ENCODE data around the gene OLFM3. TPM values are rescaled to one million over a fixed set of nuclear protein-coding genes. Genes with fewer than 3 reads are reported as not detected.

Gene OLFM3
- polyA plus RNA-seq (ENCODE audit: insufficient read length in 3 of 3) = 10 to 100 TPM; 28.6 to 32.3 (median 30.3) TPM

DNA sequence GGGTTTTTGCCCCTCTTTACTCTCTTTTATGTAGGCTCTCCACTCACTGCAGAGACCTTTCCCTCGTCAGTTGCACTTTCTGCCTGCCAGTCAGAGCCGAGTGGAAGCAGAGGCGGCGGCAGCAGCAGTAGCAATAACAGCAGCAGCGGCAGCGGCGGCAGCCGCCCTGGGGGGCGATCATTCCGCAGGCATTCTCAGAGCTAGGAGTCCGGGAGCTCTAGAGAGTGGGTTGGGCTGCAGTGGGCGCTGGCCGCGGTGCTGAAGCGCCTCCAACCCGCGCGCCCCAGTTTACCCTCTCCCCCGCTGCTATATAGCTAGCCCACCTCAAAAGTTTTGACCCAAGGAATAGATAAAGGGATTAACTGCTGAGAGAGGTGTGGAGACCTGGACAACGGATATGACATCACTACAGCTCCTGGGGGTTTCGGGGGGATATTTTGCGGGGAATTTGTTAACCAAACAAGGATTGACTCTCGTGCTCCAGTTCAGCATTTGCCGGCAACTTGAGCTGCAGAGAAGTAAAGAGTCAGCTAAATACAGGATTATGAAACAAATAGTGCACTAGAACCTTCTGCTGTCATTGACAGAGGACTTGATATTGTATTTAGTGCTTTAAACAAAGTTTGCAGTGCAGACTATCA, at the start of gene OLFM3:
TSS of gene OLFM3 (minus strand) at position 102 of the 641 bp plus-strand sequence.
- DNase-seq (ENCODE audit: low read depth in 3 of 3, low spot score in 2 of 3) = peak; percentile 53 to 58 (median 54)

DNA sequence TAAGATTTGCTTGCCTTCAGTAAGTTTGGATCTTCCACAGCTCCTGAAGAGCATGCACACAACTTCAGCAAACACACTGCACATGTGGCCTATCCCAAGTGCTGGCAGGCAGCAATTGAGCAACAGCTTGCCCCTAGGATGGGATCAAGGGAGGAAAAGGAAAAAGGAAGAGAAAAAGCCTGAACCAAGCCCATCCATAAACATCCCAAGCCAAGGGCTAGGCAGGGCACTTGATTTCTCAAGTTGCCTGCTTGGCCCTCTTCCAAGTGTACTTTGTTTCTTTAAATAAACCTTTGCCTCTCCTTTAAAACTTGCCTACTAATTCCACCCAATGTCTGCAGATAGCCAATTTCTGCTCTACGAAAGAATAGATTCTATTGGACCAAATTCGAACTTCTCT, 49.0 kb upstream of the OLFM3 start:
- no peak for DNase-seq (ENCODE audit: low read depth in 3 of 3, low spot score in 2 of 3)

DNA sequence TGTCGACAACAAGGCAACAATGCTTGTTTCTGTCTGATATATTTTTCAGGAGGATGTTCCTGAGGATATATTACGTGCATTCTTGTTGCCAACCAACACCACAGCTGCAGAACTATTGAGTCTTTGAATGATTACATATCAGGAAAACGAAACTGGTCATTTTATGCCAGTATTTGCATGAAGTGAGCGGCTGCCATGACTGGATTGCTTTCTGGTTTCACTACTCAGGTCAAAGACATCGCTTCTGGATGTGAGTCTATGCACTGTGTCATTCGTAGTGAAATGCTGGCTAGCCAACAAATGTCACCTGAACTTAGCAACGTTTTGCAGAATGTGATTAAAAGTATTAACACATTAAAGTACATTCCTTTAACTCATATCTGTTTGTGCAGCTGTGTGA, 35.8 kb upstream of the OLFM3 start:
- no peak for DNase-seq (ENCODE audit: low read depth in 3 of 3, low spot score in 2 of 3)

DNA sequence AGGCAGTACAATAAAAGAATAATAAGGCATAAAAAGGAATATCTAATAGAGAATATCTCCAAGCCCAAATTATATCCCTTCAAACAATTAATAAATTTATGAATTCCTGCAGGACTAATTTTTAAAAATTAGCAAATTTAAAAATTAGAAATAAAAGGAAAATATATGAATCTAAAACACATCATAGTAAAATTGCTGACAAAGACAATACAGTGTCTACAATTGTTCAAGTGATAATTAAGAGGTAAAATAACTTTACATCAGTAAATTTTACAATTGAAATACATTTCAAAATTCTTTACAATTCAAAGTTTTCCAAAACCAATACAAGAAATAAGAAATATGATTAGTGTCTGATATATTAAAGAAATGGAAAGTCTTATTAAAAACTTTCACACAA, 22.8 kb upstream of the OLFM3 start:
- DNase-seq (ENCODE audit: low read depth in 3 of 3, low spot score in 2 of 3) = no peak

DNA sequence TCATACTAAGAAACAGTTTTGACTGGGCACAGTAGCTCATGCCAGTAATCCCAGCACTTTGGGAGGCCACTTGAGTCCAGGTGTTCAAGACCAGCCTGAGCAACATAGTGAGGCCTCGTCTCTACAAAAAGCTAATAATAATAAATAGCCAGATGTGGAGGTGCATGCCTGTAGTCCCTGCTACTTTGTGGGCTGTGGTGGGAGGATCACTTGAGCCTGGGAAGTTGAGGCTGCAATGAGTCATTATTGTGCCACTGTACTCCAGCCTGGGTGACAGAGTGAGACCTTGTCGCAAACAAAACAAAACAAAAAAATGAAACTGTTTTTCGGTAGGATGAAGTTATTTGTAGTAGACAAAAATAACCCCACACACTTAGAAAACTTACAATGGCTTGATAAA, 19.0 kb upstream of the OLFM3 start:
- no peak for DNase-seq (ENCODE audit: low read depth in 3 of 3, low spot score in 2 of 3)

DNA sequence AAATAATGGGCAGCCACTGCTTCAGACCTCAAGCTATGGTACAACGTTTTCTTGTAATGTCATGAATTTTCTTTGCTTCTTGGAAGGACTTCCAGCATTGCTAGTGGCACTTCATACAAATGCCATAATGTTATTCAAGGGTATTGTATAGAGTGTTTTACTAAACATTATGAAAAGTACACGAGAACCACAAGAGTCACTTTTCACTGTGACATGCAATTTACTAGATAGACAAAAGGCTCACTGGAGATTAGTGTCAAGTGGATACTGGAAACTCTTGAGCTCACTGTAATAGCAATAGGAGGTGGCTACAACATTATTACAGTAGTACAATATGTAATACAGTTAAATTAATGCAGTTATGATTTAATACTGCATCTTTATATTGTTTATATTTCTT, 5.3 kb upstream of the OLFM3 start:
- DNase-seq (ENCODE audit: low read depth in 3 of 3, low spot score in 2 of 3) = no peak

DNA sequence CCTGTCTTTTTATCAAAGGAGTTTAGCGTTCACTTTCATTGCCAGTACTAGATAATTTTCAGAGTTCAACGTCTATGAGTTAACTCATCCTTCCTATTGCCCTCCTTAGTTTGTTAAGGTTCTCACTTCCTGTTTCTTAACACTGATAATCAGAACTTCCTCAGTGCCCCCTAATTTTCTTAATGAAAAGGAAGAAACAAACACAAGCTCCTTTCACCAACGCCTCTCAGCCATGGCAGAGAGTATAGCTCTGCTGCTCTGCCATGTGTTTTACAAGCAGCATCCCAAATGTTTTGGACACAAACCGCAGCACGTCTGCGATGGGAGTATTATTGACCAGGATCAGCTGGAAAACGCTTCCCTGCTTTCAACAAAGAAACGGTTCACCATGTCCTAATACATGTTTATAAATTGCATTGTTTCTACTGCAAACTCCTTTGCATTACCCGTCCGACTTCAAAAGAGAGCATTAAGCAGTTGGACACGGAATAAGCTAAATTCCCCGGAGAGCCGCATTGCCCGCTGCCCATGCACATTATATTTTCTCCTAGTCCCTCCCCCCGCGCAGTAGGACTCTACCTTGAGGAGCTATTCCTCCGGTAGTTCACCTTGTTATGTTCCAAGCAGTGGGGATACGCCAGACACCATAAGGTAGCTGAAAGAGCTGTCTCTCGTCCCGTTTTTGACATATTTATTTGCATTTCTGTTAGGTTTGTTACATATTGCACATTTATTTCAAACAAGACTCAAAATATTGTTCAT, 561 bp downstream of the OLFM3 start:
- no peak for DNase-seq (ENCODE audit: low read depth in 3 of 3, low spot score in 2 of 3)

DNA sequence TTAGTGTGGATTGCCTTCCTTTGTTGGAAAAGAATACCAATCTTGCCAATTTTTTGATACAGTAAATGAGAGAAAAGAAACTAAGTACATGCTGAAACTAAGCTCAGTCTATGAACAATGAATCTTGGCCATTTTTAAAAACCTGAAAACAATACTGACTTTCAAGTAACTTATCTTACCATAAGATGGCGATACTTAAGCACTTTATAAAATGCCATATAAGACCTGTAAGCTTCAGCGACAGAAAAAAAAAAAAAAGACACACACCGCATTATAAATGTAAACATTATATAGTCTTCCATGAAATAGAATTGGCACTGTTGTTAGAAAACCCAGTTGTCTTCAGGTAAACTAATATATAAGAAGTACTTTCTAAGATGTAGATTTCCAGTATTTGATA, 3.0 kb downstream of the OLFM3 start:
- DNase-seq (ENCODE audit: low read depth in 3 of 3, low spot score in 2 of 3) = no peak

DNA sequence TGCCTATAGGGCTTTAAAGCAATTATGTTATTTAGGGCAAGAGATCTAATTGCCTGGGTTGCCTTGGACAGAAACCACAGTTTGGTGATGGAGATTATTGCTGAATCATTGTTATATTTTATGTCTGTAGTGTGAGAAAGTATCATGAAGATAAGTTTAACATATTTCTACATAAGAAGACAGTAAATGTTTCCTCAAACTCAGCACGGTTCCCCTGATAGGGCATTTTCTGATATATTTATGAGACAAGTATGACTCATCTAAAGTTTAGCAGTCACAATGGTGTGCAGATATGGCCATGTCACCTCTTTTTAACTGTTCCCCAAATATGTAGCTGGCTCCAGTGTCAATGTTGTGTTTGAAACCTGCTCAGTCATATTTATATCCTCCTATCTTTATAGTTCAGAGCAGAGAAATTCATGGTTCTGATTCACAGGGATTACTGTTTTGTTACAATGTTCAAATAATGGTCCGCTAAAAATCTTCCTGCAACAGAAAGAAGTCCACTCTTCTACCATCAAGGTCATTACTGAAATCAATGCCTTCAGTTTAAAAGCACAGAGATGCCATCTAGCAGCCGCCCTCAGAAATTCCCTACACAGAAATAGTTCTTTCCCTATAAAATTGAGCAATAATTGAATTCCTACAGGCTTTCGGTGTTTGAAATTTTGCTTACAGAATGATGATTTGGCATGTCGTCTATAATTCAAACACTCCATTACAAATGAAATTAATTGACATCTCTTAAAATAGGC, 3.7 kb downstream of the OLFM3 start:
- no peak for DNase-seq (ENCODE audit: low read depth in 3 of 3, low spot score in 2 of 3)

DNA sequence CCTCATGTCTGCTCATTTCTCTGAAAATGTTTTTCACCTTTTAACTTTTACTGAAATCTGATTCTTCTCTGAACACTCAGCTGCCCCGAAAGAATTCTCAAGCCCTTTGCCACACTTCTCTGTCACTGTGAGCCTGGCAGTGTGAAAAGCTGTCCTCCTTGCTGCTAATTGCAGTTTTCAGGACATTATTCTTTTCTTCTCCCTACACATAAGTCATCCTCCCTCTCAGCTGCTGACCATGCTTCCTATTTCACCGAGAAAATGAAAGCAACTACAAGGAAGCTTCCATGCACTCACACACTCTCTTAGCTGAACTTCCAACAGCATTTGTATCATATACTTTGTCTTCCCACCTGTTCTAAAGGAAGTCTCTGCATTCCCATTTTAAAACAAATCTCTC, 15.8 kb downstream of the OLFM3 start:
- DNase-seq (ENCODE audit: low read depth in 3 of 3, low spot score in 2 of 3) = peak in 1 of 3 donors; percentile 44

DNA sequence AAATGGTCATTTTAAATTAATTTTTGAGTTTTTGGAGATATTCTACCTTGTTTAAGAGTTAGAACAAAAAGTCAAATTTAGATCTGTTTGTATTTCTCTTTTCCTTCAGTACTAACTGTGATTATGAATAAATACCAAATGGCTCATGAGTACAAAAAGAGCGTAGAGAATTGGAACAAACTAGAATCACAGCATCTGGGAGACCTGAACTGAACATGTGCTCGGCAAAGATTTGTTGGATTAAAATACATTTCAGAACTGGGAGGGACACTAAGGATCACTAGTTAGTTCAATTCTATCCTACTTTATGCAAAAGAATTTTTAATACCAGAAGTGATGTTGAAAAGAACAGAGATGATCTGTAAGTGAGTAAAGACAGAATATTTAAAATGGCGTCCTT, 19.5 kb downstream of the OLFM3 start:
- no peak for DNase-seq (ENCODE audit: low read depth in 3 of 3, low spot score in 2 of 3)

DNA sequence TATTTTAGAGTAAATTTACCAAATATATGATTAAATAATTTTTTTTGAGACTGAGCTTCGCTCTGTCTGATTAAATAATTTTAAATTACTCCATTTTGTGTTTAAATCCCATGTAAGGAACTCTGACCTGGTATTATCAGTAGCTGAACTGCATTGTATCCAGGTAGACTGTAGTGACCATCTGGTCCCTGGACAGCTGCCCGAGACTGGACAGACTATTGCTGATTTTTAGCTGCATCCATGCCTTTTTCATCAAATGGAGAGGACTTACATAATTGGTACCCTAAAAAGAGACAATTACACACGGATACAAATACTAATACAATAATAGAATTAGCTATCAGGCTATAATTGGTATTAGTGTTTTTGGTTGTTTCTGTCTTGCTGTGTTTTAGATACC, 20.6 kb downstream of the OLFM3 start:
- no peak for DNase-seq (ENCODE audit: low read depth in 3 of 3, low spot score in 2 of 3)

DNA sequence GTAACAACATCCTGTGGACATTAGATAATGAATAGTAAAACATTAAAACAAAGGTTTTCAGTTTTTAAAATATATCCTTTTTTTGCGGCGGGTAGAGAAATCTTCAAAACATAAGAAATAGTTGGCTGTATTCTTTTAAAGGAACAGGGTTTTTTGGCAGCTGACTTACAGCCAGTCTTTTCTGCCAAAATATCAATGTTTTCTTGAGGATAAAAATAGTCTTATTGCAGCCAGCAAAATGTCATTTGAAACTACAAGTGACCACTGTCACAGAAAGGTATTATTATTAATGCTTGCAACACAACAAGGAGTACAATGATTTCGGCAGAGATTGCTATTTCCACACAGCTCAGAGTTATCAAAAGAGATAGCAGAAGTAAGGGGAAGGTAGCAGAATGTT, 21.4 kb downstream of the OLFM3 start:
- no peak for DNase-seq (ENCODE audit: low read depth in 3 of 3, low spot score in 2 of 3)

DNA sequence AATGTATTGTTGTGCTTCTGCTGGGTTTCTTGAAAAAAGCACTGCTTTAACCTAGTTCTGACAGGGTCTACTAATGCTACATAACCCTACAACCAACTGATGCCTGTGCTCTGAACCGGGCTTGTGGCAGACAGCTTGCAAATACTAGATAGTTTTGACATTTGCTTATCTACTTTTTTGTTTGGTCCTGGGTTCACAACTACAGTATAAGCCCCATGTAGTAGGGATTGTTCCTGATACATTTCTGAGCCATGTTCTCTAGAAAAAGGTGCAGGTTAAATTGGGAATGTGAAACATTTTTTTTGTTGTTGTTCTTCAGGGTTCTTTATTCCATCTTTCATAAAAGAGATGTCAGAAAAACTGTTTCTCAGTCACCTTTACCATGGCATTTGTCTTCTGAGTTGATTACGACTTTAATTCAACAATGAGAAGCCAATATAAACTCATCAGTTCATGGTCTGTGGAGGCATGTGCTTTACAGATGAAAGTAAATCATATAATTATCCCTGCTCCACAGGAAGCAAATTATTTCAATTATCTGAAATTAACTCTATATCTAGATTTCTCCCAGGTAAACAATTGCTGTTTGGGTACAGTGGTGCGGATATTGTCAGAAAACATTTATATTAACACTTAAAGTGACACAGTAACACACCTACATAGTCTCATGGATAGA, 22.0 kb downstream of the OLFM3 start:
- DNase-seq (ENCODE audit: low read depth in 3 of 3, low spot score in 2 of 3) = no peak

DNA sequence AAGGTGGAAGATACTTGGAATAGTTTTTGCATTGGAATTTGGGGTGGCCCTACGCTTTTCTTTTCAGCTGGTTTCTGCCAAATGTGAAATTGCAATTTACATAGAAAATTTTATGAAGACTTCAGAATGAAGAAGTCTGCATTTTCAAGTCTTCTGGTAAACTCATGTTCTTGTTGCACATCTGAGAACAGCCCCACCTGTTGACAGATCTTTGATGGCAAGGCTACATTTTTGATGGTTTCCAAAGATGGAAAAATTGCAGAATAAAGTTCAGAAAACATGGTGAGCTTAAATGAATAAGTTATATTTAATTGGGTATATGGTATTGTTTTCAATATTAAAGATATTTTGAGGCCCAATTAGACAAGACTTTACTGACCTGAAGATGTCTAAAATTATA, 25.4 kb downstream of the OLFM3 start:
- no peak for DNase-seq (ENCODE audit: low read depth in 3 of 3, low spot score in 2 of 3)

DNA sequence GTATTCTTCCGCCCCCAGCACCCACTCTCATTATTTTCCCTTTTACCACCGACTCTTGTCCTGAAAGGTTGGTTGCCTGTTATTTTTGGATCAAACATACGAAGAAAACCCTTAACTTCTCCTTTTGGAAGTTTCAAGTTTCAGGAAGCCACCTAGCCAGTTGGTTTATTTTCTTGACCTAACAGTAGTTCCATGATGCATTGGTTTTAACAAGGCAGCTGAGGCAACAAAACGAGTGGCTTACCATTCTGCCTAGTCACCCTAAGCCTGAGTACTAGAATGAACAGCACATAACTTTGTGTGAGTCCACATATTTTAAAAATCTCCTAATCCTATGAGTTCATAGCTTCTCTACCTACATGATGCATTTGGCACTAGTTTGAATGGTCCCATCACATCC, 28.9 kb downstream of the OLFM3 start:
- no peak for DNase-seq (ENCODE audit: low read depth in 3 of 3, low spot score in 2 of 3)

DNA sequence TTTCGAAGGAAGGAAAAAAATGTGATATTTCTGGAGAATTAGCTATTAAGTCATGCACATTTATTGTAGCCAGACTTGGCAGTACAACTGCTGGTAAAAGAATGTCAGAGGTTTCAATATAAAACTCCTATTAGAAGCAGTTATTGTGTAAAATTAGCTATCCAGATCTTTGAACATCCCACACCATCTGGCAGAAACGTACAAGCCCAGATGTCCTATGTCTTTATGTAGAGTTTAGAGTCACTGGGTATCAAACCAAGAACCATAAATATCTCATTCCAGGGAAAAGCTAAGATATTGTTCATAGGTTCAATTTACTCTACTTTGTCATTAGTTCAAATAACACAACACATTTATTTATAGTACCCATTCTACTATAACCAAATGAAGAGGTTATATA, 31.4 kb downstream of the OLFM3 start:
- no peak for DNase-seq (ENCODE audit: low read depth in 3 of 3, low spot score in 2 of 3)

DNA sequence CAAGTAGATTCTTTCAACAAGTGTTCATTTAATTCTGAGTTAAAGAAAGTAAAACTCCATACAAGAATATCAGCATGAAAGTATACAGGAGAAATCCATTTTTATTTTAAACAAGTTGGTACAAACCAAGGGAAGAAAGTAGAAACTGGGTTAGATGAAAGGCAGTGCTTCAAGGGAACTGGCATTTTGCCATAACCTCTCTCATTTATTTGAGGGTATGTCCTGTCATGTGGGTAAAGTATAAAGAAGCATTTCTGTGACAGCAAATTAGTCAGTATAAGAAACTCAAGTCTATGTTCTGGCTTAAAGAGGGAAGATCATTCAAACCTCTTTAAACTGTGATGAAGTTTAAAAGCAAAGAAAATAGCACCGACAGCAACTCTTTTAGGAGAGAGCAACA, 32.0 kb downstream of the OLFM3 start:
- no peak for DNase-seq (ENCODE audit: low read depth in 3 of 3, low spot score in 2 of 3)

DNA sequence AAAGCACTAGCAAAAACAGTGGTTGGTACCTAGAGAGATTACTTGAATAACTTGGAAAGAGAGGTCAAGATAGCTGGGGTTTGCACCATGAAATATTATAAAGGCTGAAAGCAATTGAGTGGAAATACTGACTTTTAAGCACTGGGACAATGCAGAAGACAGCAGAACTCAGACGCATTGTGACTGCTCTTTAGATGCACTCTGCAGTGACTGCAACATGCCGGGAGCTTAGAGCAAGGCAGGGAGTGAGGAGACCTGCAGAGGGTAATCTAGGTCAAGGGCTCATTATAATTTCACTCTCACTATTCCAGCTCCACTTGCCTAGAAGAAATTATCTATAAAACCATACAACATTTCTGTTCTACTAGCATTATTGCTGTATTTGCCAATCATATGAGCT, 36.6 kb downstream of the OLFM3 start:
- DNase-seq (ENCODE audit: low read depth in 3 of 3, low spot score in 2 of 3) = no peak

DNA sequence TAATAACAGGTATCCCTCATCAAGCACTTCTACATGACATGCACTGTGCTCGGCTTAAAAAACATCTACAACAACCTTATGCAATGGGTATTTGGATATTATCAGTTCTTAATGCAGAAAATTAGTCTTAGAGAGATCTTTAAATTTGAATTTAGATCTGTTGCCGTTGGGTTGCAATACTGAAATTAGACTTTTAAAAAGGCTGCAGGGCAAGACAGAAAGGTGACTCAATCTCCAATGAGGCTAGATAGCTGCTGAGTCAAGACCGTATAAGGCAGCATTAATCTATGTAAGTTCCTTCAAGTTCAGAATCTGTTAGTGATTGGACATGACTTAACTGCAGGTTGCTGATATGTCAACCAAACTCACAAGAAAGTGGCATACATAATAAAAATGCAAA, 37.3 kb downstream of the OLFM3 start:
- no peak for DNase-seq (ENCODE audit: low read depth in 3 of 3, low spot score in 2 of 3)

DNA sequence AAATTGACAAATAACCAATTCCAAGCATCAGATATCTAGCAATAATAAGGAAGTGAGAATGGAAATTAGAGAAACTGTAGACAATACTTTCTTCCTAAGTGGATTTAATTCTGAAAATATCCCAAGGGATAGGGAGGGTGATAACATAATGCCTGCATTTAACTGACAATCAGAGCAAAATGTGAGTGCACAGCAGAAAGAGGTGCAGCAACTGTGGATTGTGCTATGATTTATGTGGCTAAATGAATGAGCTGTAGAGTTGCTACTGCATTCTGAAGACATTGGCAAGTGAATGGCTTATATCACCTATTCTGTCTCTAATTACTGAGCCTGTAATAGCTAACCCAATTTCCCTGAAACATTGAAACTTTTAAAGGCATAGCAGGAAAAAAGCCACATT, 39.0 kb downstream of the OLFM3 start:
- no peak for DNase-seq (ENCODE audit: low read depth in 3 of 3, low spot score in 2 of 3)

Data from right renal cortex interstitium (tissue), 3 donors.